ENCODE measurements around the gene STPG3. TPM values are rescaled to one million over a fixed set of nuclear protein-coding genes. Genes with fewer than 3 reads are reported as not detected.
A peak's percentile ranks its signal among the peaks of the same experiment; 100 is the strongest.

STPG3 gene
- total and polyA plus RNA-seq, 2 of the 13 experiments (the other 11 are each of a cell fraction or from before 2014, with no cell fraction given) = not detected

GRCh38 chr9:137240841-137241489 is 10.1 kb upstream of the STPG3 start, which contains the start of gene TUBB4B (continued):
- TF ChIP-seq ZNF800 (CRISPR knock-in tag; IDR thresholded peaks at IDR 0.05) (no peak), MTERF4 (CRISPR knock-in tag; IDR thresholded peaks at IDR 0.05) (no peak), NFE2L1 (CRISPR knock-in tag; IDR thresholded peaks at IDR 0.05; ENCODE audit: borderline replicate concordance) (no peak), SCMH1 (CRISPR knock-in tag; IDR thresholded peaks at IDR 0.05; ENCODE audit: borderline replicate concordance) (no peak), HOXA3 (CRISPR knock-in tag; IDR thresholded peaks at IDR 0.05) (peak; percentile 65), GATA4 (IDR thresholded peaks at IDR 0.05; ENCODE audit: borderline replicate concordance, low read depth) (peak; percentile 95), GMEB1 (CRISPR knock-in tag; IDR thresholded peaks at IDR 0.05; ENCODE audit: borderline replicate concordance) (0 out of 2 replicates have a peak, but pooled peaks have one; percentile 4), MTF2 (CRISPR knock-in tag; IDR thresholded peaks at IDR 0.05; ENCODE audit: borderline replicate concordance) (no peak), MTA1 (CRISPR knock-in tag; IDR thresholded peaks at IDR 0.05; ENCODE audit: borderline replicate concordance) (no peak), GLI4 (CRISPR knock-in tag; IDR thresholded peaks at IDR 0.05; ENCODE audit: borderline replicate concordance) (no peak; the same call in 1 of the 2 replicates), CTCF (CRISPR knock-in tag; IDR thresholded peaks at IDR 0.05) (no peak), JDP2 (CRISPR knock-in tag; IDR thresholded peaks at IDR 0.05; ENCODE audit: borderline replicate concordance) (peak; percentile 65), NPAS2 (CRISPR knock-in tag; IDR thresholded peaks at IDR 0.05; ENCODE audit: borderline replicate concordance) (no peak), ZNF10 (CRISPR knock-in tag; IDR thresholded peaks at IDR 0.05; ENCODE audit: borderline replicate concordance, low read depth) (no peak), ZSCAN12 (CRISPR knock-in tag; IDR thresholded peaks at IDR 0.05) (no peak), ZNF670 (CRISPR knock-in tag; IDR thresholded peaks at IDR 0.05; ENCODE audit: borderline replicate concordance) (no peak), MNT (IDR thresholded peaks at IDR 0.05) (peak; percentile 11; the same call in 1 of the 2 replicates), SP2 (CRISPR knock-in tag; IDR thresholded peaks at IDR 0.05) (peak; percentile 98), GATAD2A (CRISPR knock-in tag; IDR thresholded peaks at IDR 0.05) (0 out of 2 replicates have a peak, but pooled peaks have one; percentile 13), ZBTB26 (CRISPR knock-in tag; IDR thresholded peaks at IDR 0.05; ENCODE audit: borderline replicate concordance) (peak; percentile 82; the same call in 1 of the 2 replicates)

Measured in HepG2 (cell line).